Activated CD4-positive, alpha-beta T cell treated with anti-CD3 and anti-CD28 coated beads, Interleukin-2, amount 50 U/mL, for 16 hours (primary cell): Measurements from ENCODE around the gene KAZN.

Experiments used
- DNase-seq: peaks from one replicate; pipeline ENCODE4 v3.0.0-alpha.2; 2020

The KAZN gene

GRCh38 chr1:14718476-14718875 is 120.0 kb downstream of the KAZN start:
- no peak for DNase-seq

- DNase-seq: no peak
Observed at GRCh38 chr1:14723401-14723800, 124.9 kb downstream of the KAZN start.

- no peak for DNase-seq
Observed at GRCh38 chr1:14724246-14724645, 125.8 kb downstream of the KAZN start.

- DNase-seq: no peak
Observed at GRCh38 chr1:14724678-14725077, 126.2 kb downstream of the KAZN start.

- DNase-seq: no peak
Observed at GRCh38 chr1:14725238-14725637, 126.8 kb downstream of the KAZN start.

GRCh38 chr1:14725695-14726094 is 127.2 kb downstream of the KAZN start:
- DNase-seq: no peak

- no peak for DNase-seq
Observed at GRCh38 chr1:14726606-14727005, 128.1 kb downstream of the KAZN start.

GRCh38 chr1:14728516-14728915 is 130.0 kb downstream of the KAZN start:
- DNase-seq: no peak

- DNase-seq: no peak
Observed at GRCh38 chr1:14732728-14733047, 134.2 kb downstream of the KAZN start.

GRCh38 chr1:14733048-14733778 is 134.7 kb downstream of the KAZN start:
- DNase-seq: no peak

GRCh38 chr1:14733779-14734140 is 135.3 kb downstream of the KAZN start:
- no peak for DNase-seq

- DNase-seq: no peak
Observed at GRCh38 chr1:14735841-14736240, 137.4 kb downstream of the KAZN start.

GRCh38 chr1:14737561-14738094 is 139.1 kb downstream of the KAZN start:
- DNase-seq: no peak

- DNase-seq: no peak
Observed at GRCh38 chr1:14738235-14738634, 139.8 kb downstream of the KAZN start.

GRCh38 chr1:14738647-14739046 is 140.2 kb downstream of the KAZN start:
- no peak for DNase-seq

GRCh38 chr1:14739082-14739832 is 140.8 kb downstream of the KAZN start:
- no peak for DNase-seq

GRCh38 chr1:14740016-14740415 is 141.5 kb downstream of the KAZN start:
- no peak for DNase-seq

- no peak for DNase-seq
Observed at GRCh38 chr1:14741082-14741481, 142.6 kb downstream of the KAZN start.

GRCh38 chr1:14741532-14741931 is 143.0 kb downstream of the KAZN start:
- no peak for DNase-seq

- DNase-seq: no peak
Observed at GRCh38 chr1:14742181-14742980, 143.9 kb downstream of the KAZN start.

- no peak for DNase-seq
Observed at GRCh38 chr1:14743368-14743767, 144.9 kb downstream of the KAZN start.

GRCh38 chr1:14745001-14745720 is 146.7 kb downstream of the KAZN start:
- no peak for DNase-seq

- no peak for DNase-seq
Observed at GRCh38 chr1:14745789-14746188, 147.3 kb downstream of the KAZN start.
